Testis (tissue), 3 donors: Measurements from ENCODE around the gene BCOR. TPM values are rescaled to one million over a fixed set of nuclear protein-coding genes. Genes with fewer than 3 reads are reported as not detected.

ENCODE experiments used
- DNase-seq: peaks from one replicate; pipeline ENCODE4 v3.0.0-alpha.2; 2019
- H3K27ac ChIP-seq, 2 donors: fragments of 200-600 bp; sonication (generic); one replicate each; pipeline ENCODE4 v1.5.1; 2019
- H3K27me3 ChIP-seq: fragments of 200-600 bp; sonication (generic); one replicate; pipeline ENCODE4 v1.5.1; 2019
- H3K36me3 ChIP-seq: fragments of 200-600 bp; sonication (generic); one replicate; pipeline ENCODE4 v1.5.1; 2017; ENCODE audit warnings: low read depth; ENCODE audit errors: missing control alignments
- H3K4me1 ChIP-seq: fragments of 200-600 bp; sonication (generic); one replicate; pipeline ENCODE4 v1.5.1; 2019
- H3K4me3 ChIP-seq, 2 donors: fragments of 200-600 bp; sonication (generic); one replicate each; pipeline ENCODE4 v1.5.1; 2017 to 2019
- H3K9me3 ChIP-seq: fragments of 200-600 bp; sonication (generic); one replicate; pipeline ENCODE4 v1.5.1; 2017
- CTCF ChIP-seq, 3 experiments: fragments of 450-650 bp in 2 of 3; fragments of 200-600 bp in 1 of 3; sonication (generic) in 1 of 3; IDR thresholded peaks; one replicate each; pipeline ENCODE4 v1.5.1; 2016 to 2019; ENCODE audit warnings: antibody characterized with exemption in 3 of 3, mild to moderate bottlenecking in 2 of 3, moderate library complexity in 1 of 3
- POLR2A ChIP-seq: fragments of 450-650 bp; IDR thresholded peaks from one replicate; pipeline ENCODE4 v1.6.1; 2017; ENCODE audit warnings: antibody characterized with exemption, mild to moderate bottlenecking, moderate library complexity
- WGBS, 2 donors: methylation state at CpG; one replicate each; pipeline ENCODE4 v1.1.5; 2018; 5-methylcytosine and 5-hydroxymethylcytosine counted together
- intact Hi-C: fragments of 100-400 bp; cut with DNase I; formaldehyde crosslinking; loops from one replicate; pipeline ENCODE4 v1.15.1; 2023; ENCODE audit warnings: low total_unique reads
- polyA plus RNA-seq: library from polyadenylated mRNA; stranded (reverse); fragments of 350-450 nt; fragmentation: Illumina TruSeq; extraction: RNeasy Lipid Tissue Mini Kit (QIAGEN cat#74804); gene quantifications from one replicate; pipeline ENCODE4 v1.2.3, GENCODE V29; 2014; ENCODE audit warnings: low read depth, low replicate concordance; ENCODE audit not compliant: insufficient read depth
- total RNA-seq, 2 donors: library from RNA; depleted of rRNA; stranded (reverse); fragments of >200 nt; gene quantifications; one replicate each; pipeline ENCODE4 v1.2.3, GENCODE V29; 2016

The BCOR gene
- total and polyA plus RNA-seq, 3 donors from 2014 or later: 26.4 to 69.6 (median 46.8) TPM

DNA sequence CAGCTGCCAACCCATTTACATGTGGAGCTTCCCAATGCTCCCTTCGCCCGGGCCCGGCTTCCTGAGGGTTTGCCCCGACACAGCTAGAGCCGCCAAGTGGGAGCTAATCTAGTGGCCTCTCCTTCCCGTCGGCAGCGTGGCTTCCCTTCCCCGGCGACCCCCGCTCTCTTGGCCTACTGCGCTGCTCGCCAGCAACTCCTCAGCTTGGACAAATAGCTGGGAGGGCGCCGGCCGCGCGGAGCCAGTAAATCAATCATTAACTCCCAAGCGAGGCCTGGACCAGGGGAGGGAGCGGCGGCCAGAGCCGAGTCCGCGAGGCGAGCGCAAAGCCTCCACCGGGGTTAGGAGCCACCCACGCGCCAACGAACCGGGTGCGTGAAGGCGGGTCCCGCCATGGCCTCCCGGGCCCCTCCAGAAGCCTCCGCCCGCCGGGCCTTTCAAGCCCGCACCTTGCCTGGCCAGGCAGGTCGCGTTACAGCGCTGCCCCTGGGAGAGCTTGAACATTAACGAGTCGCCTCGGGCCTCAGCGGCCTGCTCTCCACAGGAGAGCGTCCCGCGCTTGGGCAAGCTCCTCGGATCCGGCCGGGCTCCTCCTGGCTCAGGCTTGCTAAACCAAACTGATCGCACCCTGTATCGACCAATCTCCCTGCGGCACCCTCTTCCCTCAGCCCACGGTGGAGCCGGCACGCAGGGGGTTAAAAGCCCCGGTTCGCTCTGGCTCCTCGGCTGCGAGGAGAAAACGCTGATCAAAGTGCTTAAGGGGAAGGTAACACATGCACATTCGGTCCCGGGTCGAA, 10.6 kb upstream of the BCOR start:
- no peaks in the 10 kb centered on the region for H3K4me1 ChIP-seq
- H3K4me3 ChIP-seq: peak overlapping the region; percentile 55
- no peak for TF ChIP-seq CTCF (IDR thresholded peaks at IDR 0.05)
- TF ChIP-seq POLR2A: no peak
- intact Hi-C loops: no loop called here
- no peaks in the 10 kb centered on the region for H3K27me3 ChIP-seq
- H3K36me3 ChIP-seq: no peaks in the 10 kb centered on the region
- peak overlapping the region in 1 of 2 donors; percentile 86 for H3K27ac ChIP-seq
- H3K9me3 ChIP-seq: no peaks in the 10 kb centered on the region
- 60% methylated on average over 53 of the region's 66 CpGs; no CpG with 5 or more reads in 1 of the 2 donors for WGBS, 2 donors
- DNase-seq: peak; percentile 22

- Histone ChIP-seq H3K27me3 (no peaks in the 10 kb centered on the region), H3K9me3 (no peaks in the 10 kb centered on the region), H3K4me3 (peak overlapping the region in 1 of 2 donors; percentile 41), H3K36me3 (no peaks in the 10 kb centered on the region), H3K27ac (peak overlapping the region in 1 of 2 donors; percentile 75), H3K4me1 (no peaks in the 10 kb centered on the region)
- DNase-seq: peak; percentile 52
- TF ChIP-seq POLR2A (no peak), CTCF (IDR thresholded peaks at IDR 0.05) (no peak)
- intact Hi-C loops: no loop called here
- WGBS, 2 donors: 17 to 22% methylated on average over 8 to 34 of the region's 76 CpGs
These were observed 9.8 kb upstream of the BCOR start for GRCh38 chrX:40107291-40108161.

DNA sequence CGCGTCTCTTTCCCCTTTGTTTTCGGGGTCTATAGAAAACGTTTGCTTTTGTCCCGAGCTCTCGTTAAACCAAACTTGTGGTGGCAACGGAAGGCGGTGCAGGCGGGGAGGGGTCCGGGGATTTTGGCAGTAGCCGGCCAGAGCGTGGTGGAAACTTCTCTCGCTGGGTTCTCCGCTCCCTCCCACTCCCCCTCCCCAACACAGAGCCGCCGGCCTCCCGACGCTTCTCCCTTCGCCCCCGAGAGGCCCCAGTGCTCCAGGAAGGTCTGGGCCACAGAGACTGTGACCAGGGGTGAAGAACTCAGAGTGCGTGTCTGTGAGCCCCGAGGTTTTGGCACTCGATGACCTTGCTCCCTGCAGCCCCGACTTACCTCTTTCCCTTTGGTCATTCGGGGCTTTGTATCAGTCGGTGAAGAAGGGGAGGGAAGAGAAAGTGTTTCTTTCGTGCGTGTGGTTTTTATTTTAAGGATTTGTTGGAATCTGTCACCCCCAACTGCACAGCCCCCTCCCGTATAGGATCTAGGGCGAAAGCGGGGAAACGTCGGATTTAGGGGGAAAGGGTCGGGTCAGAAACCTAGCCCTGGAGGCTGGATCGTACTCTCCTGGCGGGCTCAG, 9.0 kb upstream of the BCOR start:
- WGBS, 2 donors: 0% methylated on average over 12 to 33 of the region's 36 CpGs
- Histone ChIP-seq H3K4me3 (peak overlapping the region; percentile 41 to 51), H3K4me1 (no peaks in the 10 kb centered on the region), H3K27me3 (no peaks in the 10 kb centered on the region), H3K36me3 (no peaks in the 10 kb centered on the region), H3K9me3 (no peaks in the 10 kb centered on the region), H3K27ac (peak overlapping the region; percentile 31 to 75)
- TF ChIP-seq POLR2A (no peak), CTCF (IDR thresholded peaks at IDR 0.05) (no peak)
- no peak for DNase-seq
- intact Hi-C loops: no loop called here

- WGBS, 2 donors: 0 to 2% methylated on average over 6 to 10 of the region's 85 CpGs
- H3K27me3 ChIP-seq: no peaks in the 10 kb centered on the region
- peak; percentile 73 for DNase-seq
- intact Hi-C loops: no loop called here
- H3K36me3 ChIP-seq: no peaks in the 10 kb centered on the region
- no peaks in the 10 kb centered on the region for H3K4me1 ChIP-seq
- H3K9me3 ChIP-seq: no peaks in the 10 kb centered on the region
- H3K27ac ChIP-seq: peak overlapping the region; percentile 50 to 75
- no peak for TF ChIP-seq POLR2A
- TF ChIP-seq CTCF (IDR thresholded peaks at IDR 0.05): no peak
- H3K4me3 ChIP-seq: peak overlapping the region; percentile 51 to 61
These were observed 8.3 kb upstream of the BCOR start for GRCh38 chrX:40105835-40106675.
